Activated CD4-positive, alpha-beta memory T cell treated with anti-CD3 and anti-CD28 coated beads, Interleukin-2, amount 10 ng/mL, durations not matched to agents 7 days and 5 days (primary cell): ENCODE measurements around the gene ERH. TPM values are rescaled to one million over a fixed set of nuclear protein-coding genes. Genes with fewer than 3 reads are reported as not detected.
A peak's percentile ranks its signal among the peaks of the same experiment; 100 is the strongest.

Experiments used
- CTCF ChIA-PET: fragments of 350-600 bp; sonication (Branson Sonifier 250); formaldehyde crosslinking; loops from one replicate; lab custom pipeline; 2021; ENCODE audit warnings: antibody characterized with exemption, inconsistent platforms; lab: Charles Lee
- POLR2A ChIA-PET: fragments of 350-600 bp; sonication (Branson Sonifier 250); formaldehyde crosslinking; loops from one replicate; lab custom pipeline; 2021; ENCODE audit warnings: antibody characterized with exemption; lab: Charles Lee
- DNase-seq: peaks from one replicate; pipeline ENCODE4 v3.0.0-alpha.2; 2020
- H3K27ac Mint-ChIP-seq: one replicate; pipeline ENCODE4 v1.8.0; 2021; ENCODE audit warnings: mild to moderate bottlenecking, mixed read lengths
- H3K27me3 Mint-ChIP-seq: one replicate; pipeline ENCODE4 v1.8.0; 2021; ENCODE audit warnings: mixed read lengths
- H3K36me3 Mint-ChIP-seq: one replicate; pipeline ENCODE4 v1.8.0; 2021; ENCODE audit warnings: low read depth, mixed read lengths
- H3K4me1 Mint-ChIP-seq: one replicate; pipeline ENCODE4 v1.8.0; 2021; ENCODE audit warnings: mixed read lengths
- H3K4me3 Mint-ChIP-seq: one replicate; pipeline ENCODE4 v1.8.0; 2021; ENCODE audit warnings: mild to moderate bottlenecking, mixed read lengths
- H3K9me3 Mint-ChIP-seq: one replicate; pipeline ENCODE4 v1.8.0; 2021; ENCODE audit warnings: mixed read lengths
- total RNA-seq, 2 experiments: library from RNA; stranded (reverse); gene quantifications; one replicate each; pipeline ENCODE4 v1.2.3, GENCODE V29; 2021

The ERH gene
- 100 to 1,000 TPM; 281 to 295 TPM for total RNA-seq

DNA sequence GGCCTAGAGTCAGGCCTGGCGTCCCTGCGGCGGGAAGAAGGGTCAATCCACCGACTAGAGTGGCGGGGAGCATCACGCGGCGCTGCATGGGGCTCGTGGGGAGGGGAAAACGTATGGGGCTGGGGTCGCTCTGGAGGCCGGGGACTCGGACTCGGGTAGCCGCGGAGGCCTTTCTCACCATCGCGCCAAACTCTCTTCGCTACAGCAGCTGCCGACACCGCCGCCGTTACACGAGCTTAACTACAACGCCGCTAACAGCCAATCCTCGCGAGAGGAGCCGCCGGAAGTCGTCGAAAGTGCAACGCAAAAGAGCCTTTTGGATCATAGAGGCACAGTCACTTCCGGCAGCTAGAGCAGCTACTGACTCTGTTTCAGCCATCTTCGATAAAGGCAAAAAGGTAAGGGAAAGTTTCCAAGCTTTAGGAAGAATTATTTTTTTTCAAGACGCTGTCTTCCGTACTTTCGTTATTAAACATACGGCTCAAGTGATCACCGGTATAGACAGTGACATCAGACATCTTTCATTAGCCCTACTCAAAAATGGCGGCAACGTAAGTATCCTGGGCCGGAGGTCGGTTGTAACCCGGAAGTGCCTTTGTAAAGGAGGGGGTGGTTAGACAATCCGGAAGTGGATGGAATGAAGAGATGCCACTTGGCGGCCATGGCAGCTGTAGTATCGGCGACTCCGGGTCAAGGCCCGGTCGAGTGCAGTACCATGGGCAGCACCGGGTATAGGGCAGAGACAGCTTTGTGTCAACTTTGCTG lies at the start of gene ERH, which contains the start of gene SLC39A9:
ERH (minus strand) TSS at position 247 of the 765 bp plus-strand sequence; CDS start at position 181, 66 bp downstream.
SLC39A9 (plus strand) TSS at position 640 of the 765 bp plus-strand sequence. CDS start 678 bp downstream, outside the sequence.
- peaks cover 52% of the 10 kb centered on the region for H3K36me3 Mint-ChIP-seq
- peak; percentile 95 for DNase-seq
- no peaks in the 10 kb centered on the region for H3K27me3 Mint-ChIP-seq
- H3K4me1 Mint-ChIP-seq, result peaks cover 67% of the 10 kb centered on the region
- H3K9me3 Mint-ChIP-seq, result no peaks in the 10 kb centered on the region
- CTCF ChIA-PET, result interaction anchor here (0.9 to 2.3 kb wide), 6 partner anchors 13 to 429 kb away, joined by 3 to 11 read pairs (median 4); no protein-coding TSS in a partner anchor
- POLR2A ChIA-PET, result interaction anchor here (0.6 to 4.1 kb wide), 26 partner anchors 10 to 1582 kb away, joined by 3 to 35 read pairs (median 5); partner anchors contain the start of genes COX16, DCAF5, MAP3K9 and SRSF5
- H3K4me3 Mint-ChIP-seq, result peak within 1 kb of the TSS; percentile 92
- peak within 1 kb of the TSS; percentile 93 for H3K27ac Mint-ChIP-seq

GRCh38 chr14:69443296-69443805 lies 45.3 kb upstream of the ERH start:
- H3K27ac Mint-ChIP-seq, result no peak overlapping the region
- CTCF ChIA-PET, result interaction anchor here (0.6 kb wide), 1 partner anchor 536 kb away, joined by 3 read pairs; no protein-coding TSS in a partner anchor
- H3K27me3 Mint-ChIP-seq, result no peaks in the 10 kb centered on the region
- no peak overlapping the region for H3K4me3 Mint-ChIP-seq
- POLR2A ChIA-PET, result interaction anchor here (2.8 kb wide), 1 partner anchor 46 kb away, joined by 8 read pairs; the partner anchor contains the start of genes ERH and SLC39A9
- no peak for DNase-seq
- peaks cover 2% of the 10 kb centered on the region for H3K4me1 Mint-ChIP-seq
- no peaks in the 10 kb centered on the region for H3K9me3 Mint-ChIP-seq
- H3K36me3 Mint-ChIP-seq, result peaks cover 43% of the 10 kb centered on the region

DNA sequence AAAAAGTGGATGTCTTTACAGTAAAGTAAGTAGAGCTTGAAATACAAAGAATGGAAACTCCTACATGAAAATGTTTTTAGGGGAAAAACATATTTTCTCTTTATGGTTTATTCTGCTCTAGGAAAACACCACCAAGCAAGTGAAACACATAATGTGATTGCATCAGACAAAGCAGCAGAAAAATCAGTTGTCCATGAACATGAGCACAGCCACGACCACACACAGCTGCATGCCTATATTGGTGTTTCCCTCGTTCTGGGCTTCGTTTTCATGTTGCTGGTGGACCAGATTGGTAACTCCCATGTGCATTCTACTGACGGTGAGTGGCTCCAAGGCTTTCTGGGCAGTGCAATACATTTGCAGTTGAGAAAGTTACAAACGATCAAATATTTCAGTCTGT lies 43.8 kb upstream of the ERH start:
- CTCF ChIA-PET, result interaction anchor here (1.0 kb wide), 1 partner anchor 33 kb away, joined by 3 read pairs; no protein-coding TSS in a partner anchor
- no peak for DNase-seq
- no peak overlapping the region for H3K27ac Mint-ChIP-seq
- POLR2A ChIA-PET, result no interaction called here
- no peaks in the 10 kb centered on the region for H3K9me3 Mint-ChIP-seq
- H3K36me3 Mint-ChIP-seq, result peaks cover 41% of the 10 kb centered on the region
- H3K27me3 Mint-ChIP-seq, result no peaks in the 10 kb centered on the region
- no peak overlapping the region for H3K4me3 Mint-ChIP-seq
- peaks cover 2% of the 10 kb centered on the region for H3K4me1 Mint-ChIP-seq

- no peak overlapping the region for H3K4me3 Mint-ChIP-seq
- ChIA-PET CTCF (no interaction called here), POLR2A (no interaction called here)
- H3K9me3 Mint-ChIP-seq, result no peaks in the 10 kb centered on the region
- peaks cover 2% of the 10 kb centered on the region for H3K4me1 Mint-ChIP-seq
- no peak overlapping the region for H3K27ac Mint-ChIP-seq
- DNase-seq, result no peak
- peaks cover 35% of the 10 kb centered on the region for H3K36me3 Mint-ChIP-seq
- H3K27me3 Mint-ChIP-seq, result no peaks in the 10 kb centered on the region
Observed at GRCh38 chr14:69439521-69440270, 41.6 kb upstream of the ERH start.

GRCh38 chr14:69432364-69432763 lies 34.3 kb upstream of the ERH start:
- CTCF ChIA-PET, result no interaction called here
- H3K27me3 Mint-ChIP-seq, result no peaks in the 10 kb centered on the region
- H3K36me3 Mint-ChIP-seq, result peaks cover 22% of the 10 kb centered on the region

GRCh38 chr14:69430306-69430939 lies 32.3 kb upstream of the ERH start:
- ChIA-PET CTCF (no interaction called here), POLR2A (no interaction called here)
- H3K9me3 Mint-ChIP-seq, result no peaks in the 10 kb centered on the region

More at GRCh38 chr14:69432364-69432763, 34.3 kb upstream of the ERH start:
- POLR2A ChIA-PET, result no interaction called here
- DNase-seq, result no peak
- H3K4me1 Mint-ChIP-seq, result peaks cover 2% of the 10 kb centered on the region
- no peaks in the 10 kb centered on the region for H3K9me3 Mint-ChIP-seq
- no peak overlapping the region for H3K4me3 Mint-ChIP-seq
- H3K27ac Mint-ChIP-seq, result no peak overlapping the region

DNA sequence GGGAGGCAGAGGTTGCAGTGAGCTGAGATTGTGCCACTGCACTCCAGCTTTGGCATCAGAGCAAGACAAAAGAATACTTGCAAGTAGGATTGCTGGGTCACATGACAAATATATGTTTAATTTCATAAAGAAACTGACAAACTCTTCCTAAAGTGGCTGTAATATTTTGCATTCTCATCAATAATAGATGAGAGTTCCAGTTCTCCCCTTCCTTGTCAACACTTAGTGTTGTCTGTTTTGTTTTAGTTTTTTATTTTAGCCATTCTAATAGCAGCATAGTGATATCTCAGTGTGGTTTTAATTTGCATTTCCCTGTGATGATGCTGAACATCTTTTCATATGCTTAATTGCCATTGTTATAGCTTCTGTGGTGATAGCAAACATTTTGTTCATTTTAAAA lies 31.5 kb upstream of the ERH start:
- Mint-ChIP-seq H3K9me3 (no peaks in the 10 kb centered on the region), H3K27ac (no peak overlapping the region), H3K27me3 (no peaks in the 10 kb centered on the region), H3K36me3 (peaks cover 40% of the 10 kb centered on the region), H3K4me1 (peaks cover 2% of the 10 kb centered on the region), H3K4me3 (no peak overlapping the region)
- ChIA-PET CTCF (no interaction called here), POLR2A (no interaction called here)
- no peak for DNase-seq

More at GRCh38 chr14:69430306-69430939, 32.3 kb upstream of the ERH start:
- Mint-ChIP-seq H3K27ac (no peak overlapping the region), H3K4me3 (no peak overlapping the region), H3K36me3 (peaks cover 34% of the 10 kb centered on the region), H3K4me1 (peaks cover 2% of the 10 kb centered on the region), H3K27me3 (no peaks in the 10 kb centered on the region)
- DNase-seq, result no peak

GRCh38 chr14:69428289-69428998 lies 30.3 kb upstream of the ERH start:
- peaks cover 7% of the 10 kb centered on the region for H3K4me1 Mint-ChIP-seq
- POLR2A ChIA-PET, result no interaction called here
- H3K36me3 Mint-ChIP-seq, result peaks cover 46% of the 10 kb centered on the region

GRCh38 chr14:69427596-69427995 lies 29.5 kb upstream of the ERH start:
- no peaks in the 10 kb centered on the region for H3K9me3 Mint-ChIP-seq
- H3K27me3 Mint-ChIP-seq, result no peaks in the 10 kb centered on the region
- POLR2A ChIA-PET, result no interaction called here
- H3K27ac Mint-ChIP-seq, result no peak overlapping the region
- CTCF ChIA-PET, result no interaction called here
- H3K4me3 Mint-ChIP-seq, result no peak overlapping the region
- peaks cover 46% of the 10 kb centered on the region for H3K36me3 Mint-ChIP-seq
- H3K4me1 Mint-ChIP-seq, result peaks cover 7% of the 10 kb centered on the region
- no peak for DNase-seq

More at GRCh38 chr14:69428289-69428998, 30.3 kb upstream of the ERH start:
- Mint-ChIP-seq H3K27me3 (no peaks in the 10 kb centered on the region), H3K27ac (no peak overlapping the region), H3K9me3 (no peaks in the 10 kb centered on the region), H3K4me3 (no peak overlapping the region)
- CTCF ChIA-PET, result no interaction called here
- no peak for DNase-seq

DNA sequence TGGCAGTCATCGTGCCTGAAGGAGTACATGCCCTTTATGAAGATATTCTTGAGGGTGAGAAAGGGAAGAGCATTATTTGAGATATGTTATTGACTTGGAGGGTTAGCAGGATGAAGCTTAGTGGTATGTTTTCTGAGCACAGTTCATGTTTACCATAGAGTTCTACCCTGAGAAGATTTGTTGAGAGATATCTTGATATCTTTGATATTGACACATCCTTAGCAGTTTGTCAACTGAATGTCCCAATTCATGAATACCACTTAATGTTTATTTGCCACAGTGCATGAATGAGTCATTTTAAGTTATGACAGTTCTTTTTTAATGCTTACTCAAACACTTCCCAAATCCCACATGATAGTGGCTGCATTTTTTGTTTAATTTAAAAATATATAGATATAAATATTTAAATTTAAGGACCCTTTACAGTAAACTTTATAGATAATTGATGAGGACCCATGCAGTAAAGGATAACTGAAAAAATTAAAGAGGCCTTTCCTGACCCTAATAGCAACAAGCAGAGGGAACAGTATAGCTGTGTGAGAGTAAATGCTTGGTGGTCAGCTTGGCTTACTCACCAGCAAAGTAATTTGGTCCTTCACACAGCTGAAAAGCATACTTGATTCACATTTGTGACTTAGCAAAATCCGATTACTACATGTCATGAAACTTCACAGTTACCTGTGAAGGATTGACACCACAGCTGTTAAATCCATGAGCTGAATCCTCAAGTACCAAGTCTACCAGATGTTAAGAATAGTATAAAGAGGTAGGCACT lies 26.2 kb upstream of the ERH start:
- ChIA-PET POLR2A (no interaction called here), CTCF (no interaction called here)
- no peak overlapping the region for H3K4me3 Mint-ChIP-seq
- H3K4me1 Mint-ChIP-seq, result peaks cover 15% of the 10 kb centered on the region
- no peaks in the 10 kb centered on the region for H3K9me3 Mint-ChIP-seq
- no peak for DNase-seq
- H3K27me3 Mint-ChIP-seq, result no peaks in the 10 kb centered on the region
- H3K36me3 Mint-ChIP-seq, result peaks cover 43% of the 10 kb centered on the region
- H3K27ac Mint-ChIP-seq, result no peak overlapping the region

GRCh38 chr14:69423279-69423678 lies 25.2 kb upstream of the ERH start:
- Mint-ChIP-seq H3K36me3 (peaks cover 37% of the 10 kb centered on the region), H3K4me3 (no peak overlapping the region), H3K27me3 (no peaks in the 10 kb centered on the region), H3K4me1 (peaks cover 15% of the 10 kb centered on the region), H3K9me3 (peaks cover 2% of the 10 kb centered on the region), H3K27ac (no peak overlapping the region)
- CTCF ChIA-PET, result no interaction called here
- DNase-seq, result no peak
- POLR2A ChIA-PET, result no interaction called here
